SK-N-SH treated with all-trans-retinoic acid at 6 μM for 48 hours (cell line): ENCODE results near the gene SPACA5.
"Not testable (repeated sequence)": the region's sequence is repeated elsewhere in the genome, so short reads cannot be mapped to it uniquely, and the experiment has no call there.

Experiments used
- ATAC-seq: fragments of 200-7000 bp; cut with Tn5 transposase; 3 replicates; pipeline ENCODE4 v1.9.1; 2020; ENCODE audit warnings: mild to moderate bottlenecking, moderate library complexity
- ARNTL ChIP-seq: fragments of 450-650 bp; formaldehyde crosslinking; IDR thresholded peaks from 2 replicates; pipeline ENCODE4 v1.5.0; 2020; ENCODE audit warnings: low read depth, mild to moderate bottlenecking, moderate library complexity, borderline replicate concordance
- BACH2 ChIP-seq: fragments of 250-450 bp; sonication (Bioruptor Pico); IDR thresholded peaks from 2 replicates; pipeline ENCODE4 v1.9.0; 2021; ENCODE audit warnings: mild to moderate bottlenecking, borderline replicate concordance
- CREB5 ChIP-seq: fragments of 250-450 bp; sonication (Bioruptor Pico); IDR thresholded peaks from 2 replicates; pipeline ENCODE4 v1.5.1; 2020; ENCODE audit warnings: low read depth, mild to moderate bottlenecking, moderate library complexity
- CSDC2 ChIP-seq: fragments of 250-450 bp; sonication (Bioruptor Pico); IDR thresholded peaks from 2 replicates; pipeline ENCODE4 v1.5.0; 2020; ENCODE audit warnings: mild to moderate bottlenecking, moderate library complexity
- CSRNP3 ChIP-seq: fragments of 250-450 bp; sonication (Bioruptor Pico); IDR thresholded peaks from 2 replicates; pipeline ENCODE4 v1.5.1; 2021; ENCODE audit warnings: mild to moderate bottlenecking, moderate library complexity
- ESRRG ChIP-seq: fragments of 250-450 bp; sonication (Bioruptor Pico); IDR thresholded peaks from 2 replicates; pipeline ENCODE4 v1.6.1; 2021; ENCODE audit warnings: mild to moderate bottlenecking
- GLIS3 ChIP-seq: fragments of 250-450 bp; sonication (Bioruptor Pico); IDR thresholded peaks from 2 replicates; pipeline ENCODE4 v1.5.0; 2020; ENCODE audit warnings: mild to moderate bottlenecking, moderate library complexity
- PPARA ChIP-seq: fragments of 250-450 bp; sonication (Bioruptor Pico); IDR thresholded peaks from 2 replicates; pipeline ENCODE4 v1.5.0; 2020; ENCODE audit warnings: mild to moderate bottlenecking, borderline replicate concordance
- TCF4 ChIP-seq: fragments of 250-450 bp; sonication (Bioruptor Pico); IDR thresholded peaks from 2 replicates; pipeline ENCODE4 v1.8.0; 2021; ENCODE audit warnings: mild to moderate bottlenecking, moderate library complexity, borderline replicate concordance
- TOX ChIP-seq: fragments of 250-450 bp; sonication (Bioruptor Pico); IDR thresholded peaks from 2 replicates; pipeline ENCODE4 v1.8.0; 2021; ENCODE audit warnings: mild to moderate bottlenecking, moderate library complexity, borderline replicate concordance
- ZFP3 ChIP-seq: fragments of 250-450 bp; sonication (Bioruptor Pico); IDR thresholded peaks from 2 replicates; pipeline ENCODE4 v1.5.0; 2020; ENCODE audit warnings: mild to moderate bottlenecking, moderate library complexity
- ZNF565 ChIP-seq: fragments of 450-650 bp; formaldehyde crosslinking; conservative IDR thresholded peaks from 2 replicates; pipeline ENCODE4 v1.5.0; 2020; ENCODE audit warnings: low read depth, mild to moderate bottlenecking, moderate library complexity
- ZNF70 ChIP-seq: fragments of 450-650 bp; formaldehyde crosslinking; IDR thresholded peaks from 2 replicates; pipeline ENCODE4 v1.5.0; 2020; ENCODE audit warnings: mild to moderate bottlenecking, moderate library complexity
- ZNF8 ChIP-seq: fragments of 450-650 bp; formaldehyde crosslinking; IDR thresholded peaks from 2 replicates; pipeline ENCODE4 v1.5.0; 2020; ENCODE audit warnings: mild to moderate bottlenecking, moderate library complexity
- TF ChIP-seq, protein P1 (sequence below): fragments of 250-450 bp; sonication (Bioruptor Pico); IDR thresholded peaks from 2 replicates; pipeline ENCODE4 v1.8.0; 2021; ENCODE audit warnings: low read depth, mild to moderate bottlenecking, moderate library complexity, borderline replicate concordance

The SPACA5 gene

DNA sequence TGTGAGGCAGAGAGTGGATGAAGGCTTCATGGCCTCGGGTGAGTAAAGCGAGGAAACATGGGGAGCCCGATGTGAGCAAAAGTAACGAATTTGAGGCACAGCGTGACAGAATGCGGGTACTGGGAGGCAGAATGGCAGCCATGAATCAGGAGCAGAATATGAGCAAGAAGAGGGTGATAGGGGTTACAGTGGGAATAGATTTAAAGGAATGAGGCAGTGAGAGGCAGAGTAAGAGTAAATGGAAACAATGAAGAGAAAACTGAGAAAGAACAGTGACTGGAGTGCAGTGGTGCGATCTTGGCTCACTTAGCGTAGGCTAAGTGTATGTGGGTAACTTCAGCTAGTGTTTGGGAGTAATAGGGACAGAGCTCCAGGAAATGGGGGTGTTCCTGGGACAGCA lies at the start of gene SPACA5:
Gene SPACA5, plus strand, starts transcription at position 301 of the 400 bp plus-strand sequence. CDS start 815 bp downstream, outside the sequence.
- ATAC-seq, result not testable (repeated sequence)

GRCh38 chrX:47958206-47958605 lies 48.6 kb upstream of the SPACA5 start:
- not testable (repeated sequence) for ATAC-seq

- peak; percentile 78; the same call in 2 of the 3 replicates for ATAC-seq
- TF ChIP-seq PPARA (CRISPR knock-in tag) (no peak), ZNF565 (CRISPR knock-in tag) (no peak), ARNTL (CRISPR knock-in tag) (no peak), TCF4 (CRISPR knock-in tag) (no peak), ZNF70 (no peak), ESRRG (no peak), ZNF8 (CRISPR knock-in tag) (no peak), CSRNP3 (no peak), ZFP3 (CRISPR knock-in tag) (no peak)
- TF ChIP-seq, protein P1, sequence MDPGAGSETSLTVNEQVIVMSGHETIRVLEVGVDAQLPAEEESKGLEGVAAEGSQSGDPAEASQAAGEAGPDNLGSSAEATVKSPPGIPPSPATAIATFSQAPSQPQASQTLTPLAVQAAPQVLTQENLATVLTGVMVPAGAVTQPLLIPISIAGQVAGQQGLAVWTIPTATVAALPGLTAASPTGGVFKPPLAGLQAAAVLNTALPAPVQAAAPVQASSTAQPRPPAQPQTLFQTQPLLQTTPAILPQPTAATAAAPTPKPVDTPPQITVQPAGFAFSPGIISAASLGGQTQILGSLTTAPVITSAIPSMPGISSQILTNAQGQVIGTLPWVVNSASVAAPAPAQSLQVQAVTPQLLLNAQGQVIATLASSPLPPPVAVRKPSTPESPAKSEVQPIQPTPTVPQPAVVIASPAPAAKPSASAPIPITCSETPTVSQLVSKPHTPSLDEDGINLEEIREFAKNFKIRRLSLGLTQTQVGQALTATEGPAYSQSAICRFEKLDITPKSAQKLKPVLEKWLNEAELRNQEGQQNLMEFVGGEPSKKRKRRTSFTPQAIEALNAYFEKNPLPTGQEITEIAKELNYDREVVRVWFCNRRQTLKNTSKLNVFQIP (CRISPR knock-in tag), result no peak
Observed at GRCh38 chrX:47958761-47959342, 47.9 kb upstream of the SPACA5 start.

GRCh38 chrX:47960406-47960805 lies 46.4 kb upstream of the SPACA5 start:
- no peak for ATAC-seq
- TF ChIP-seq BACH2 (CRISPR knock-in tag) (no peak), TCF4 (CRISPR knock-in tag) (no peak), GLIS3 (CRISPR knock-in tag) (no peak), ESRRG (no peak), ZNF565 (CRISPR knock-in tag) (no peak), TOX (CRISPR knock-in tag) (no peak), CREB5 (no peak), ARNTL (CRISPR knock-in tag) (no peak), ZNF70 (no peak)
- TF ChIP-seq, protein P1 (CRISPR knock-in tag), result no peak

GRCh38 chrX:47961830-47962229 lies 45.0 kb upstream of the SPACA5 start:
- not testable (repeated sequence) for ATAC-seq

GRCh38 chrX:47965526-47965925 lies 41.3 kb upstream of the SPACA5 start:
- not testable (repeated sequence) for ATAC-seq

- ATAC-seq, result no peak
- TF ChIP-seq ZNF8 (CRISPR knock-in tag), result no peak
- no peak for TF ChIP-seq ZNF565 (CRISPR knock-in tag)
- TF ChIP-seq CSRNP3, result no peak
- TF ChIP-seq CSDC2, result no peak
Observed at GRCh38 chrX:47973235-47973634, 33.6 kb upstream of the SPACA5 start.
